WERI-Rb-1 (cell line): ENCODE measurements around the gene CADM4.

Experiments
- DNase-seq: peaks from one replicate; pipeline ENCODE4 v3.0.0-alpha.2; 2020
- H3K27ac ChIP-seq: fragments of 250-450 bp; sonication (Bioruptor Pico); 2 replicates; pipeline ENCODE4 v1.5.1; 2020; ENCODE audit warnings: mild to moderate bottlenecking, moderate library complexity
- H3K27me3 ChIP-seq: fragments of 250-450 bp; sonication (Bioruptor Pico); 2 replicates; pipeline ENCODE4 v1.5.1; 2021; ENCODE audit warnings: mild to moderate bottlenecking, low read depth, moderate library complexity; ENCODE audit not compliant: insufficient read depth, severe bottlenecking
- H3K36me3 ChIP-seq: fragments of 250-450 bp; sonication (Bioruptor Pico); 2 replicates; pipeline ENCODE4 v1.5.1; 2020; ENCODE audit warnings: mild to moderate bottlenecking, moderate library complexity
- H3K4me3 ChIP-seq: 2 replicates; pipeline ENCODE4 v1.5.1; 2011; ENCODE audit warnings: low read depth, mild to moderate bottlenecking, control low read depth, low read length
- H3K9me3 ChIP-seq: fragments of 250-450 bp; sonication (Bioruptor Pico); 2 replicates; pipeline ENCODE4 v1.5.1; 2021; ENCODE audit warnings: mild to moderate bottlenecking, moderate library complexity; ENCODE audit not compliant: severe bottlenecking
- CTCF ChIP-seq: IDR thresholded peaks from 2 replicates; pipeline ENCODE4 v1.5.1; 2011; ENCODE audit warnings: low read depth, mild to moderate bottlenecking, control low read depth, inconsistent platforms, low read length

CADM4 gene

GRCh38 chr19:43674596-43674995 lies 34.9 kb upstream of the CADM4 start:
- Histone ChIP-seq H3K4me3 (no peak overlapping the region), H3K36me3 (no peaks in the 10 kb centered on the region), H3K27ac (no peak overlapping the region), H3K9me3 (no peaks in the 10 kb centered on the region), H3K27me3 (peaks cover 7% of the 10 kb centered on the region)
- no peak for TF ChIP-seq CTCF
- no peak for DNase-seq

GRCh38 chr19:43674183-43674582 lies 34.5 kb upstream of the CADM4 start:
- H3K4me3 ChIP-seq = no peak overlapping the region
- H3K27me3 ChIP-seq = peaks cover 11% of the 10 kb centered on the region

GRCh38 chr19:43673637-43674036 lies 34.0 kb upstream of the CADM4 start:
- no peak for DNase-seq
- TF ChIP-seq CTCF = no peak
- Histone ChIP-seq H3K9me3 (no peaks in the 10 kb centered on the region), H3K27ac (no peak overlapping the region), H3K4me3 (no peak overlapping the region), H3K27me3 (peaks cover 16% of the 10 kb centered on the region), H3K36me3 (no peaks in the 10 kb centered on the region)

More at GRCh38 chr19:43674183-43674582, 34.5 kb upstream of the CADM4 start:
- Histone ChIP-seq H3K9me3 (no peaks in the 10 kb centered on the region), H3K27ac (no peak overlapping the region), H3K36me3 (no peaks in the 10 kb centered on the region)
- no peak for TF ChIP-seq CTCF
- DNase-seq = no peak

- no peak overlapping the region for H3K4me3 ChIP-seq
- no peak for DNase-seq
- TF ChIP-seq CTCF = no peak
- no peaks in the 10 kb centered on the region for H3K36me3 ChIP-seq
- H3K27ac ChIP-seq = no peak overlapping the region
- H3K9me3 ChIP-seq = no peaks in the 10 kb centered on the region
- H3K27me3 ChIP-seq = peaks cover 16% of the 10 kb centered on the region
Observed at GRCh38 chr19:43672061-43672679, 32.5 kb upstream of the CADM4 start.

- no peak for TF ChIP-seq CTCF
- peaks cover 16% of the 10 kb centered on the region for H3K27me3 ChIP-seq
- peak overlapping the region; percentile 39 for H3K4me3 ChIP-seq
- no peaks in the 10 kb centered on the region for H3K9me3 ChIP-seq
- H3K36me3 ChIP-seq = no peaks in the 10 kb centered on the region
- H3K27ac ChIP-seq = no peak overlapping the region
- DNase-seq = peak; percentile 90
Observed at GRCh38 chr19:43668406-43669109, 28.9 kb upstream of the CADM4 start.
